Endothelial cell of umbilical vein (primary cell): ENCODE measurements around the gene KCNQ5.

Source experiments
- GATA2 ChIP-seq: IDR thresholded peaks from 2 replicates; pipeline ENCODE4 v1.7.0; 2011; ENCODE audit warnings: low read depth, mild to moderate bottlenecking, moderate library complexity, mixed read lengths, low read length; ENCODE audit not compliant: insufficient read length, insufficient read depth
- POLR2A ChIP-seq: IDR thresholded peaks from 2 replicates; pipeline ENCODE4 v1.6.1; 2012; ENCODE audit warnings: low read depth, mild to moderate bottlenecking, control low read depth, low read length
- POLR2AphosphoS5 ChIP-seq: IDR thresholded peaks from 2 replicates; pipeline ENCODE4 v1.6.1; 2012; ENCODE audit warnings: low read depth, mild to moderate bottlenecking, control low read depth, low read length, moderate library complexity; ENCODE audit not compliant: insufficient read depth
- TF ChIP-seq, protein P1 (sequence below), 2 donors: IDR thresholded peaks; 1 replicate in 1 of 2; 2 replicates in 1 of 2; pipeline ENCODE4 v1.5.1; 2011; ENCODE audit warnings: low read length in 2 of 2, mild to moderate bottlenecking in 2 of 2, moderate library complexity in 2 of 2, control low read depth in 1 of 2, inconsistent platforms in 1 of 2, low read depth in 1 of 2; ENCODE audit not compliant: insufficient read depth in 1 of 2; ENCODE audit errors: extremely low read depth in 1 of 2
- TF ChIP-seq, protein P2 (sequence below): IDR thresholded peaks from 2 replicates; pipeline ENCODE4 v1.6.1; 2011; ENCODE audit not compliant: insufficient read depth, insufficient read length

DNA sequence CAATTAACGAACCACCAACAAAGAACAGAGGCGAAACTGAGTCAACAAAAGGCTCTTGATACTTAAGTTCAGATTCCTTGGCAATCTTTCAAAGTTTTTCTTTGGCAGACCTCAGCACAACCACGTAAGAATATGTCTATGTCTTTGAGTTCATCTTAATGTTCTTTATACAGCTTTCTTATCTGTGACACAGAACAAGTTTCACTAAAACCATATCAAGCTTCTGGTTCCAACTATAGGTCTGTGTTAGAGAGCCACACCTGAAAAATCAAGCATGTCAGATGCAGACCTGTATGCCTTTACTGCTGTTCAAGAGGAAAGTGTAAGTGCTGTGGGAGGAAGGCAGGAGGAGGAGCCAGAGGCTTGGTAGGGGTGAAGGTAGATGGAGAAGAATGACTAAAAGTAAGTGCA, 332.1 kb downstream of the KCNQ5 start:
- TF ChIP-seq, protein P1, sequence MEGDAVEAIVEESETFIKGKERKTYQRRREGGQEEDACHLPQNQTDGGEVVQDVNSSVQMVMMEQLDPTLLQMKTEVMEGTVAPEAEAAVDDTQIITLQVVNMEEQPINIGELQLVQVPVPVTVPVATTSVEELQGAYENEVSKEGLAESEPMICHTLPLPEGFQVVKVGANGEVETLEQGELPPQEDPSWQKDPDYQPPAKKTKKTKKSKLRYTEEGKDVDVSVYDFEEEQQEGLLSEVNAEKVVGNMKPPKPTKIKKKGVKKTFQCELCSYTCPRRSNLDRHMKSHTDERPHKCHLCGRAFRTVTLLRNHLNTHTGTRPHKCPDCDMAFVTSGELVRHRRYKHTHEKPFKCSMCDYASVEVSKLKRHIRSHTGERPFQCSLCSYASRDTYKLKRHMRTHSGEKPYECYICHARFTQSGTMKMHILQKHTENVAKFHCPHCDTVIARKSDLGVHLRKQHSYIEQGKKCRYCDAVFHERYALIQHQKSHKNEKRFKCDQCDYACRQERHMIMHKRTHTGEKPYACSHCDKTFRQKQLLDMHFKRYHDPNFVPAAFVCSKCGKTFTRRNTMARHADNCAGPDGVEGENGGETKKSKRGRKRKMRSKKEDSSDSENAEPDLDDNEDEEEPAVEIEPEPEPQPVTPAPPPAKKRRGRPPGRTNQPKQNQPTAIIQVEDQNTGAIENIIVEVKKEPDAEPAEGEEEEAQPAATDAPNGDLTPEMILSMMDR (IDR thresholded peaks at IDR 0.05; ENCODE audit: extremely low read depth in 1 of 2, insufficient read depth in 1 of 2, low read depth in 1 of 2, low read length in 2 of 2) = no peak
- TF ChIP-seq POLR2A (no peak), GATA2 (no peak), POLR2AphosphoS5 (no peak)
- TF ChIP-seq, protein P2, sequence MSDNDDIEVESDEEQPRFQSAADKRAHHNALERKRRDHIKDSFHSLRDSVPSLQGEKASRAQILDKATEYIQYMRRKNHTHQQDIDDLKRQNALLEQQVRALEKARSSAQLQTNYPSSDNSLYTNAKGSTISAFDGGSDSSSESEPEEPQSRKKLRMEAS = no peak
